Measurements from ENCODE around the gene STK39. TPM values are rescaled to one million over a fixed set of nuclear protein-coding genes. Genes with fewer than 3 reads are reported as not detected.

Gene STK39
- total RNA-seq, 1 donor from 2014 or later, result 40.5 TPM

GRCh38 chr2:168008646-168009195 lies 238.7 kb downstream of the STK39 start:
- no peak for DNase-seq (ENCODE audit: low spot score)

GRCh38 chr2:168006498-168006897 lies 240.9 kb downstream of the STK39 start:
- DNase-seq (ENCODE audit: low spot score), result no peak

GRCh38 chr2:168005586-168005985 lies 241.8 kb downstream of the STK39 start:
- DNase-seq (ENCODE audit: low spot score), result no peak

- no peak for DNase-seq (ENCODE audit: low spot score)
Observed at GRCh38 chr2:168003876-168004275, 243.5 kb downstream of the STK39 start.

- no peak for DNase-seq (ENCODE audit: low spot score)
Observed at GRCh38 chr2:168002021-168002553, 245.3 kb downstream of the STK39 start.

- no peak for DNase-seq (ENCODE audit: low spot score)
Observed at GRCh38 chr2:167992278-167992677, 255.1 kb downstream of the STK39 start.

- no peak for DNase-seq (ENCODE audit: low spot score)
Observed at GRCh38 chr2:167990062-167990461, 257.3 kb downstream of the STK39 start.

- DNase-seq (ENCODE audit: low spot score), result no peak
Observed at GRCh38 chr2:167988296-167988695, 259.1 kb downstream of the STK39 start.

- no peak for DNase-seq (ENCODE audit: low spot score)
Observed at GRCh38 chr2:167987558-167987957, 259.8 kb downstream of the STK39 start.

- DNase-seq (ENCODE audit: low spot score), result no peak
Observed at GRCh38 chr2:167987026-167987425, 260.4 kb downstream of the STK39 start.

GRCh38 chr2:167986223-167986622 lies 261.2 kb downstream of the STK39 start:
- DNase-seq (ENCODE audit: low spot score), result no peak

- DNase-seq (ENCODE audit: low spot score), result no peak
Observed at GRCh38 chr2:167981945-167982344, 265.4 kb downstream of the STK39 start.

GRCh38 chr2:167980439-167980838 lies 267.0 kb downstream of the STK39 start:
- no peak for DNase-seq (ENCODE audit: low spot score)

- no peak for DNase-seq (ENCODE audit: low spot score)
Observed at GRCh38 chr2:167972746-167973145, 274.6 kb downstream of the STK39 start.

- no peak for DNase-seq (ENCODE audit: low spot score)
Observed at GRCh38 chr2:167972020-167972419, 275.4 kb downstream of the STK39 start.

- DNase-seq (ENCODE audit: low spot score), result no peak
Observed at GRCh38 chr2:167966937-167967913, 280.2 kb downstream of the STK39 start.

- no peak for DNase-seq (ENCODE audit: low spot score)
Observed at GRCh38 chr2:167965907-167966761, 281.3 kb downstream of the STK39 start.

GRCh38 chr2:167964650-167965413 lies 282.6 kb downstream of the STK39 start:
- no peak for DNase-seq (ENCODE audit: low spot score)

GRCh38 chr2:167963899-167964649 lies 283.3 kb downstream of the STK39 start:
- DNase-seq (ENCODE audit: low spot score), result no peak
